Measurements from ENCODE around the gene HEXIM1. TPM values are rescaled to one million over a fixed set of nuclear protein-coding genes. Genes with fewer than 3 reads are reported as not detected.
"Not testable (repeated sequence)": the region's sequence is repeated elsewhere in the genome, so short reads cannot be mapped to it uniquely, and the experiment has no call there.

HEXIM1 gene
- total and polyA plus RNA-seq, 9 donors: 8.6 to 28.0 (median 23.7) TPM

DNA sequence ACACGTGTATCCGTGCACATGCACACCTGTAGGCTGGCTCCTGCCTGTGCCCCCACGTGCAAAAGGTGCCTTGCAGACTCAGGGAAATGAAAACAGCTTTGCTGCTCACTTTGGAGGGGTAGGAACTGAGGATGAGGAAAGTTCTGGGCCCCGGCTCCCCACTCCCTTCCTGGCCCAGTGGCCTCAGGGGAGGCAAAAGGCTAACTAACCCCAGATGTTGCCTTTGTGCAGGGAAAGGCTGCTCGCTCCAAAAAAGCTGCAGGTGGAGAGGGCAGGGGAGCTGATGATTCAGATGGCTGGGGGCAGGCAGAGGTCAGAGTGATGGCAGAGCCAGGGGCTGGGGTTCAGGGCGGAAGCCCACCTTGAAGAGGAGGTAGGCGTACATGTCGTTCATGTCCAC, 28.3 kb upstream of the HEXIM1 start:
- no peak for DNase-seq
- H3K27me3 ChIP-seq (ENCODE audit: control insufficient read depth, insufficient read depth, low read length): peaks cover 6% of the 10 kb centered on the region
- peaks cover 19% of the 10 kb centered on the region for H3K4me1 ChIP-seq (ENCODE audit: control insufficient read depth, insufficient read depth, low read length)
- H3K9me3 ChIP-seq (replicated peaks; ENCODE audit: control insufficient read depth, low read depth, low read length): no peaks in the 10 kb centered on the region
- WGBS (ENCODE audit: insufficient coverage): 72% methylated on average over 7 of the region's 8 CpGs
- no peak overlapping the region for H3K27ac ChIP-seq (ENCODE audit: low read length)
- H3K36me3 ChIP-seq (ENCODE audit: control insufficient read depth, insufficient read depth, low read length): peaks cover 11% of the 10 kb centered on the region
- H3K4me3 ChIP-seq (ENCODE audit: low read length): no peak overlapping the region

DNA sequence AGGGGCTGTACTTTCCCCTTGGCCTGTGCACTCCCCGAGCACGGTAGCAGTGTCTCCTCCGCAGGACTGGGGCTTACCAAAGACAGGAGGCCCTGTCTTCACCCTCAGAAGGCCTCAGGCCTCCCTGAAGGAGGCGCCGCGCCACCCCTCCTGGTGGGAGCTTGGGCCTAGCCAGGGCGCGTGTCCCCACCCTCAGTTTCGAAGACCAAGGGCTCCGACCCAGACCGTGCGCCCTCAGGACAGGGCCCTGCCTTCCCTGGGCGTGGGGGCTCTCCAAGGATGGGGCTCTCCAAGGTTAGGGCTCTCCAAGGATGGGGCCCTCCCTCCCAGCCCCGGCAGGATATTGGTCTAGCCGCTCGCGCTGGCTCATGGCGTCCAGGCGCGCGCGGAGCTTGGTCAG, 27.7 kb upstream of the HEXIM1 start:
- DNase-seq: no peak
- peaks cover 19% of the 10 kb centered on the region for H3K4me1 ChIP-seq (ENCODE audit: control insufficient read depth, insufficient read depth, low read length)
- 62% methylated on average over 14 of the region's 22 CpGs for WGBS (ENCODE audit: insufficient coverage)
- no peak overlapping the region for H3K4me3 ChIP-seq (ENCODE audit: low read length)
- H3K27ac ChIP-seq (ENCODE audit: low read length): no peak overlapping the region
- H3K9me3 ChIP-seq (replicated peaks; ENCODE audit: control insufficient read depth, low read depth, low read length): no peaks in the 10 kb centered on the region
- peaks cover 11% of the 10 kb centered on the region for H3K36me3 ChIP-seq (ENCODE audit: control insufficient read depth, insufficient read depth, low read length)
- peaks cover 6% of the 10 kb centered on the region for H3K27me3 ChIP-seq (ENCODE audit: control insufficient read depth, insufficient read depth, low read length)

DNA sequence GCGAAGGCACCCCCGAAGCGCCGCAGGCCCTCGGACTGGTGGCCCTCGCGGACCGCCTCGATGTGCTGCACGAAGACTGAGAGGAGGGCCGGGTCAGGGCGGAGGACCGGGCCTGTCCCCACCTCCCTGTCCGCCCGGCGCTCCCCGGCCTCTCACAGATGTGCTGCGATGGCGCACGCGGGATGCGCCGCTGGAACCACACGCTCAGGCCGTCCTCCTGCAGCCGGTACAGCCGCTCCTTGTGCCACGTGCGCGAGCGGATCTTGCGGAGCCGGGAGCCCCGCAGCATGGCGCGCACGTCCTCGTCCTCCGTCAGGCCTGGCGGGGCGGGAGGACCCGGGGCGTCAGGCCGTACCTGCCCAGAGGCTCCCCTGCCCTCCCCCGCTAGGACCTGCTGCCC, 27.2 kb upstream of the HEXIM1 start:
- Histone ChIP-seq H3K27me3 (ENCODE audit: control insufficient read depth, insufficient read depth, low read length) (peaks cover 6% of the 10 kb centered on the region), H3K4me1 (ENCODE audit: control insufficient read depth, insufficient read depth, low read length) (peaks cover 19% of the 10 kb centered on the region), H3K4me3 (ENCODE audit: low read length) (no peak overlapping the region), H3K27ac (ENCODE audit: low read length) (no peak overlapping the region), H3K9me3 (replicated peaks; ENCODE audit: control insufficient read depth, low read depth, low read length) (no peaks in the 10 kb centered on the region), H3K36me3 (ENCODE audit: control insufficient read depth, insufficient read depth, low read length) (peaks cover 11% of the 10 kb centered on the region)
- no peak for DNase-seq
- WGBS (ENCODE audit: insufficient coverage): 34% methylated on average over 42 of the region's 45 CpGs

DNA sequence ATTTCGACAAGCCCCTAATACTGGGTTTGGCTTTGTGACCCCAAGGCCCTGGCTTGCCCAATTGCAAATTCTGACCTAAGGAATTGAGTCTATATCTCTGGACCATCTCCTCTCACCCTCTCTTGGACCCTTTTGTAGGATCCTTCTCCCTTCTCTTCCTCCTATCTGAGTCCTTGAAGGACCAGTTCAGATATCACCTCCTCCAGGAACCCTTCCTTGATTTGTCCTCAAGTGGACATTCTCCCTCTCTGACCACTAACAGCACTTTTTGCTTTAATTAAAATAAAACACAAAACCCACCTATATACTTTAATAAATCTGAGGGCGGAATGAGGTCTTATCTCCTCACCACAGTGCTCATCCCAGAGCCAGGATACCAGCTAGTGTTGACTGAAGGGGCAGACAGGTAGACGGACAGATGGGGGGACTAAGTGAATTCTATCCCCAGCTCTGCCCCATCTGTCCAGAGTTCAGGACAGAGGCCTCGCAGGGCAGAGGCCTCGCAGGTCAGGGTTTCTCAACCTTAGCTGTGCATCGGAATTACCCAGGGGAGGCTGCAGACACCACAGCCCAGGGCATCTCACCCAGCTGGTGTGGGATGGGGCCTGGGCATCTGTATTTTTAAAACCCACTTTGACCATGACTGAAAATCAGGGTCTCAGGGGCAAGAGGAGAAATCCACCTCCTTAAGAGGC, 25.1 kb upstream of the HEXIM1 start:
- H3K27me3 ChIP-seq (ENCODE audit: control insufficient read depth, insufficient read depth, low read length): peaks cover 6% of the 10 kb centered on the region
- no peak overlapping the region for H3K27ac ChIP-seq (ENCODE audit: low read length)
- H3K4me1 ChIP-seq (ENCODE audit: control insufficient read depth, insufficient read depth, low read length): peaks cover 38% of the 10 kb centered on the region
- no peak overlapping the region for H3K4me3 ChIP-seq (ENCODE audit: low read length)
- H3K9me3 ChIP-seq (replicated peaks; ENCODE audit: control insufficient read depth, low read depth, low read length): no peaks in the 10 kb centered on the region
- no peak for DNase-seq
- 100% methylated on average over 2 of the region's 6 CpGs for WGBS (ENCODE audit: insufficient coverage)
- H3K36me3 ChIP-seq (ENCODE audit: control insufficient read depth, insufficient read depth, low read length): peaks cover 5% of the 10 kb centered on the region

DNA sequence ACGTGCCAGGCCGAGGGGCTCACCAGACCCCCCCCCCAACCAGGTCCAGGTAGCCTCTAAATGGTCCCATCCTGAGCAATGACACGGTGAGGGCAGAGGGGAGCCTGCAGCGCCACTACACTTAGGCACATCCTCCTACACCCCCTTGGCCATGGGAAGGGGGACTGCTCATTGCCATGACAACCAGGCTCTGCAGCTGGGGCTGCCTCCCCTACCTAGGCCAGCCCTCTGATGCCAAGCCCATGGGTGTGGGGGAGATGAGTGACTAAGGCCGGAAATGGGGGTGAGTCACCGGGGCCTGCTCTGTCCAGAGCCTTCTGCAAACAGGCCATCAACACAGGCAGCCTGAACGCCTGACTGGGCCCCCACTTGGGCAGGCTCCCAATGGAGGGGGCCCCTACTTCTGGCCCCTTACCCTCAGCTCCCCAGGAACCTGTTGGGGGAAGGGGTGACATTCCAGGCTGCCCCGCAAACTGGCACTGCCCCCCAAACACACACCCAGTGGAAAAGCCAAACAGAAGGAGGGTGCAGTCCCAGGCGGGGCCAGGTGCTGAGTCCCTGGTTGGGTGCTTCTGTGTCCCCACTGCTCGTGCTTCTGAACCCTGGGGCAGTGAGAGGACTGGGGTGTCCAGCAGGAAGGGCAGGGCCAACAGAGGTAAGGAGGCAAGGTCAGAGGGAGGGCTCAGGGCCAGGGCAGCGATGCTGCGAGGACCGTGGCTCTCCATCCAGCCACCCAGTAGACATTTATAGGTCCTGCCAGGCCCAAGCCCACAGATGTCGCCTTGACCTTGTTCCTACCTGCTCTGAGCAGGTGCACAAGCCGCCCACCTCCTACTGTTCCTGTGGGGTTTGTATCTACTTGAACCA, 24.1 kb upstream of the HEXIM1 start:
- no peaks in the 10 kb centered on the region for H3K9me3 ChIP-seq (replicated peaks; ENCODE audit: control insufficient read depth, low read depth, low read length)
- H3K36me3 ChIP-seq (ENCODE audit: control insufficient read depth, insufficient read depth, low read length): no peaks in the 10 kb centered on the region
- DNase-seq: no peak
- WGBS (ENCODE audit: insufficient coverage): 80% methylated on average over 3 of the region's 15 CpGs
- H3K4me1 ChIP-seq (ENCODE audit: control insufficient read depth, insufficient read depth, low read length): peaks cover 47% of the 10 kb centered on the region
- peaks cover 6% of the 10 kb centered on the region for H3K27me3 ChIP-seq (ENCODE audit: control insufficient read depth, insufficient read depth, low read length)
- H3K4me3 ChIP-seq (ENCODE audit: low read length): no peak overlapping the region
- no peak overlapping the region for H3K27ac ChIP-seq (ENCODE audit: low read length)

DNA sequence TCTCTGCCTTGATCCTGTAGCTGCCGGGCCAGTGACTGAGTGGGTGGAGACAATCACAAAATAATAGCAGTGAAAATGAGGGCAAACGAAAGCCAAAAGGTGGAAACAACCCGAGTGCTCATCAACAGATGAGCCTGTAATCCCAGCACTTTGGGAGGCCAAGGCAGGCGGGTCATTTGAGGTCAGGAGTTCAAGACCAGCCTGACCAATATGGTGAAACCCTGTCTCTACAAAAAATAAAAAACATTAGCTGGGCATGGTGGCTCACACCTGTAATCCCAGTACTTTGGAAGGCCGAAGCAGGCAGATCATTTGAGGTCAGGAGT, 23.5 kb upstream of the HEXIM1 start:
- H3K9me3 ChIP-seq (replicated peaks; ENCODE audit: control insufficient read depth, low read depth, low read length); H3K27ac ChIP-seq (ENCODE audit: low read length); H3K36me3 ChIP-seq (ENCODE audit: control insufficient read depth, insufficient read depth, low read length); H3K4me3 ChIP-seq (ENCODE audit: low read length); H3K27me3 ChIP-seq (ENCODE audit: control insufficient read depth, insufficient read depth, low read length); DNase-seq: not testable (repeated sequence)
- 63% methylated on average over 5 of the region's 5 CpGs for WGBS (ENCODE audit: insufficient coverage)
- peaks cover 52% of the 10 kb centered on the region for H3K4me1 ChIP-seq (ENCODE audit: control insufficient read depth, insufficient read depth, low read length)

DNA sequence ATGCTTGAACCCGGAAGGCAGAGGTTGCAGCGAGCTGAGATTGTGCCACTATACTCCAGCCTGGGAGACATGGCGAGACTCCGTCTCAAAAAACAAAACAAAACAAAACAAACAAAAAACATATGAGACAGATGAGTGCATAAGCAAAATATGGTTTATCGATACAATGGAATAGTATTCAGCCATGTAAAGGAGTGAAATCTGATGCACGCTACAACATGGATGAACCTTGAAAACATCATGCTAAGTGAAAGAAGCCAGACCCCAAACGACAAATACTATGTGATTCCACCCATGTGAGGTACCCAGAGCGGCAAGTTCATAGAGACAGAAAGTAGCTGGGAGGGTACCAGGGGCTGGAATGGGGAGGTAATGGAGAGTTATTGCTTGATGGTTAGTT, 22.8 kb upstream of the HEXIM1 start:
- Histone ChIP-seq H3K27me3 (ENCODE audit: control insufficient read depth, insufficient read depth, low read length) (peaks cover 6% of the 10 kb centered on the region), H3K4me3 (ENCODE audit: low read length) (no peak overlapping the region), H3K9me3 (replicated peaks; ENCODE audit: control insufficient read depth, low read depth, low read length) (no peaks in the 10 kb centered on the region), H3K4me1 (ENCODE audit: control insufficient read depth, insufficient read depth, low read length) (peaks cover 51% of the 10 kb centered on the region), H3K36me3 (ENCODE audit: control insufficient read depth, insufficient read depth, low read length) (no peaks in the 10 kb centered on the region), H3K27ac (ENCODE audit: low read length) (no peak overlapping the region)
- no peak for DNase-seq
- WGBS (ENCODE audit: insufficient coverage): 100% methylated on average over 5 of the region's 8 CpGs

DNA sequence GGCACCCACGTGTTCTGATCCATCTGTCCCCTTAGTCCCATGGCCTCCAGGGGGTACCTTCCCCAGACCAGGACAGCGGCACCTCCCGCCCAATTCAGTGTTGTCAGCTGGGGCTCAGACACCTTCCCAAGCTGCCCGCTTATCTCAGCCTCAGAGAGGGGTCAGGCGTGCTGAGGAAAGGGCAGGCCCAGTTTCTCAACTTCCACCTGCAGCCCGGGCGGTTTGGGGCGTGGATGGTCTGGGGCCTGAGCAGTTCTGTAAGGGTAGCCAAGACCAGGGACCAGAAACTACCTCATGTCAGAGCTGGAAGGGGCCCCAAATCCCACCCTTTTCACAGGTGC, 21.1 kb upstream of the HEXIM1 start:
- peaks cover 65% of the 10 kb centered on the region for H3K4me1 ChIP-seq (ENCODE audit: control insufficient read depth, insufficient read depth, low read length)
- DNase-seq: no peak
- no peaks in the 10 kb centered on the region for H3K9me3 ChIP-seq (replicated peaks; ENCODE audit: control insufficient read depth, low read depth, low read length)
- H3K27ac ChIP-seq (ENCODE audit: low read length): peak overlapping the region; percentile 80
- WGBS (ENCODE audit: insufficient coverage): 71% methylated on average over 8 of the region's 8 CpGs
- H3K27me3 ChIP-seq (ENCODE audit: control insufficient read depth, insufficient read depth, low read length): no peaks in the 10 kb centered on the region
- H3K36me3 ChIP-seq (ENCODE audit: control insufficient read depth, insufficient read depth, low read length): no peaks in the 10 kb centered on the region
- H3K4me3 ChIP-seq (ENCODE audit: low read length): no peak overlapping the region

DNA sequence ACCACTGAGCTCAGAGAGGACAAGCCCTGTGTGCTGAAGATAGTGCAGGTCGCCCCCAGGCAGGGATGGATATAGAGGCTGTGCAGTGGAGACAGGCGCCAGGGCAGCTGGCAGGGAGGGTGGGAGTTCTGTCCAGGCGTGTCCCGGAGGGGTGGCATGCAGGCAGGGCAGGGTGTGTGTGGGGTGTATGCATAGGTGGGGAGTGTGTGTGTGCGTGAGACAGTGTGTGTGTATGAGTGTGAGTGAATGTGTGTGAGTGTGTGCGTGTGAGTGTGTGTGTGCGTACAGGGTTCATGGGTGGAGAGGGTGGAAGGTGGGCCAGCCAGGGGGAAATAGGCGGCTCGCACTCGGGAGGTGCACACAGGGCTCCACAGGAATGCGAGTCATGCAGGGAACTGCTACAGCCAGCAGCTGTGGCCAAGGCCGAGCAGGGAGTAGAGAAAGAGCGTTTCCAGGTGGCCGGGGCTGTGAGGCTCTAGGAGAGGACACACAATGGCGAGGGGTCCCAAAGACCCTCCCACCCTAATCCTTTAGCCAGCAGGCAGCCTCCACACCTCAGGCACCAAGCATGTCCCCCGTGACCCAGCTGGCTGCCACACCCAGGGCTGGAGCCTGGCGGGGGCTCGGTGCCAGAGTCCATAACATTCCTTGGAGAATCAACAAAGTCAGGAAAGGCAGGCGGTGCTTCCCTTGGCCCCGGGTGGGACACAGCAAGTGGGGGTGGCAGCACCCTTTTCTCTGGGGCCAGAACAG, 20.6 kb upstream of the HEXIM1 start:
- WGBS (ENCODE audit: insufficient coverage): 20% methylated on average over 18 of the region's 20 CpGs
- no peak for DNase-seq
- no peaks in the 10 kb centered on the region for H3K36me3 ChIP-seq (ENCODE audit: control insufficient read depth, insufficient read depth, low read length)
- H3K4me1 ChIP-seq (ENCODE audit: control insufficient read depth, insufficient read depth, low read length): peaks cover 65% of the 10 kb centered on the region
- H3K27me3 ChIP-seq (ENCODE audit: control insufficient read depth, insufficient read depth, low read length): no peaks in the 10 kb centered on the region
- H3K27ac ChIP-seq (ENCODE audit: low read length): peak overlapping the region; percentile 80
- H3K4me3 ChIP-seq (ENCODE audit: low read length): no peak overlapping the region
- H3K9me3 ChIP-seq (replicated peaks; ENCODE audit: control insufficient read depth, low read depth, low read length): no peaks in the 10 kb centered on the region

DNA sequence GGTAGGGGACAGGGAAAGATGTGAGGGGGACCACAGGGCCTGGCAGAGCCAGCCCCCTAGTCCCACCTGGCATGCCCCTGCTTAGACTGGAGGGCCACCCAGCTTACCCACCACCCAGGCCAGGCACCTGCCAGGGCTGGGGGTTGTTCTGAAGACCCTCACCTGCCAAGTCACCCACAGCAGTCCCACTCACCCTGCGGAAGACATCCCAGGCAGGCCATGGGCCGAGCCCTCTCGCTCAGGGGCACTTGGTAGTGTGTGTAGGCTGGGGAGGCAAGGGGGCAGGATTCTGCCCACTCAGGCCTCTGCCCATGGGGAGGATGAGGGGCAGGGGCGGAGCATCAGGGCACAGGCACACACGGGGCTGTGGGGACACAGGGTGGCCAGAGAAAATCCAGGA, 19.9 kb upstream of the HEXIM1 start:
- no peaks in the 10 kb centered on the region for H3K36me3 ChIP-seq (ENCODE audit: control insufficient read depth, insufficient read depth, low read length)
- no peaks in the 10 kb centered on the region for H3K9me3 ChIP-seq (replicated peaks; ENCODE audit: control insufficient read depth, low read depth, low read length)
- no peak for DNase-seq
- no CpG with 5 or more reads among the region's 5 CpGs for WGBS (ENCODE audit: insufficient coverage)
- no peaks in the 10 kb centered on the region for H3K27me3 ChIP-seq (ENCODE audit: control insufficient read depth, insufficient read depth, low read length)
- peaks cover 71% of the 10 kb centered on the region for H3K4me1 ChIP-seq (ENCODE audit: control insufficient read depth, insufficient read depth, low read length)
- peak overlapping the region; percentile 80 for H3K27ac ChIP-seq (ENCODE audit: low read length)
- no peak overlapping the region for H3K4me3 ChIP-seq (ENCODE audit: low read length)
